K562 (cell line): ENCODE data around the gene CCDC186. TPM values are rescaled to one million over a fixed set of nuclear protein-coding genes. Genes with fewer than 3 reads are reported as not detected.

ENCODE experiments used
- ATAC-seq: fragments of 200-7000 bp; cut with Tn5 transposase; 3 replicates; pipeline ENCODE4 v1.9.1; 2020; ENCODE audit warnings: moderate library complexity
- BruUV-seq: library from RNA; stranded (reverse); fragments of 400-500 nt; replicated peaks from 2 replicates; lab custom pipeline; 2021; lab: Mats Ljungman, UMichigan
- CTCF ChIA-PET: fragments of 300-600 bp; formaldehyde crosslinking; extraction: SDS; loops from one replicate; lab custom pipeline; 2021; ENCODE audit warnings: low intra/inter-chr PET ratio; lab: Yijun Ruan, JAX
- POLR2A ChIA-PET: fragments of 300-600, 350-650 bp; sonication (Branson Sonifier 250); formaldehyde crosslinking; extraction: SDS; loops from one replicate; lab custom pipeline; 2021; ENCODE audit warnings: antibody characterized with exemption, inconsistent platforms; lab: Yijun Ruan, JAX
- DNase-seq, 4 experiments: peaks; one replicate each; pipeline versions ENCODE4 v3.0.0 to v3.0.0-alpha.2; 2011 to 2018; ENCODE audit warnings: low spot score in 3 of 4, mixed read lengths in 3 of 4; ENCODE audit errors: extremely low read depth in 1 of 4
- FAIRE-seq: peaks from 2 replicates; lab custom pipeline; 2011; peaks lifted over from hg19 to GRCh38; lab: Jason Lieb, UNC
- H2AFZ ChIP-seq: 2 replicates; pipeline ENCODE4 v1.6.0; 2011; ENCODE audit warnings: low read depth, low read length, control low read depth, inconsistent platforms
- H3K27ac ChIP-seq: fragments of 200-600 bp; 3 replicates; pipeline ENCODE4 v1.8.0; 2011; ENCODE audit warnings: low read depth, mild to moderate bottlenecking, control low read depth, inconsistent platforms, low read length, moderate library complexity, mixed read lengths; ENCODE audit errors: extremely low read depth
- H3K27me3 ChIP-seq, 2 experiments: fragments of 300-600 bp in 1 of 2; 2 replicates in 1 of 2; 3 replicates in 1 of 2; pipeline versions ENCODE4 v1.6.0 to v1.8.0; 2011; ENCODE audit warnings: inconsistent platforms in 2 of 2, low read length in 2 of 2, mild to moderate bottlenecking in 1 of 2, mixed read lengths in 1 of 2, moderate library complexity in 1 of 2; ENCODE audit not compliant: control insufficient read depth in 2 of 2, insufficient read depth in 2 of 2
- H3K36me3 ChIP-seq: fragments of 300-600 bp; 3 replicates; pipeline ENCODE4 v1.8.0; 2011; ENCODE audit warnings: mild to moderate bottlenecking, low read length, inconsistent platforms; ENCODE audit not compliant: control insufficient read depth, insufficient read depth
- H3K4me1 ChIP-seq, 2 experiments: fragments of 200-600 bp in 1 of 2; replicated peaks in 1 of 2; 2 replicates in 1 of 2; 3 replicates in 1 of 2; pipeline versions ENCODE4 v1.5.1 to v1.8.0; 2011; ENCODE audit warnings: inconsistent platforms in 2 of 2, low read length in 2 of 2, mild to moderate bottlenecking in 1 of 2, mixed read lengths in 1 of 2, moderate library complexity in 1 of 2; ENCODE audit not compliant: control insufficient read depth in 2 of 2, insufficient read depth in 2 of 2
- H3K4me2 ChIP-seq: 2 replicates; pipeline ENCODE4 v1.6.1; 2011; ENCODE audit warnings: low read length, control low read depth, inconsistent platforms, mixed read lengths; ENCODE audit not compliant: insufficient read depth
- H3K4me3 ChIP-seq: fragments of 200-600 bp; sonication (generic), shearing (Covaris generic); 2 replicates; pipeline ENCODE4 v1.5.1; 2016; ENCODE audit warnings: control low read depth, inconsistent platforms
- H3K79me2 ChIP-seq: fragments of 200-600 bp; 3 replicates; pipeline ENCODE4 v1.8.0; 2011; ENCODE audit warnings: low read length, inconsistent platforms; ENCODE audit not compliant: control insufficient read depth, insufficient read depth
- H3K9ac ChIP-seq, 2 experiments: 2 replicates each; pipeline versions ENCODE4 v1.6.0 to v1.6.1; 2011; ENCODE audit warnings: low read depth in 2 of 2, low read length in 2 of 2, control low read depth in 1 of 2, inconsistent platforms in 1 of 2, mild to moderate bottlenecking in 1 of 2, mixed read lengths in 1 of 2; ENCODE audit not compliant: insufficient read depth in 1 of 2
- H3K9me1 ChIP-seq: one replicate; pipeline ENCODE4 v1.6.0; 2011; ENCODE audit warnings: inconsistent platforms, mild to moderate bottlenecking, low read length, moderate library complexity; ENCODE audit not compliant: control insufficient read depth, insufficient read depth
- H3K9me3 ChIP-seq: replicated peaks from 2 replicates; pipeline ENCODE4 v1.5.1; 2011; ENCODE audit warnings: low read depth, low read length, inconsistent platforms; ENCODE audit not compliant: control insufficient read depth, insufficient read depth
- H4K20me1 ChIP-seq: replicated peaks from 2 replicates; pipeline ENCODE4 v1.6.1; 2011; ENCODE audit warnings: low read length, inconsistent platforms, mixed read lengths; ENCODE audit not compliant: control insufficient read depth, insufficient read depth
- CBX1 ChIP-seq: sonication (generic); IDR thresholded peaks from 2 replicates; pipeline ENCODE4 v1.6.1; 2016; ENCODE audit warnings: antibody characterized with exemption, low read depth, mild to moderate bottlenecking
- GATAD2A ChIP-seq: fragments of 450-650 bp; IDR thresholded peaks from 2 replicates; pipeline ENCODE4 v1.6.1; 2017
- MCM3 ChIP-seq: fragments of 450-650 bp; IDR thresholded peaks from 2 replicates; pipeline ENCODE4 v1.6.1; 2016
- MIER1 ChIP-seq: fragments of 450-650 bp; IDR thresholded peaks from 2 replicates; pipeline ENCODE4 v1.6.1; 2016; ENCODE audit warnings: antibody characterized with exemption, mild to moderate bottlenecking, low read depth
- RAD21 ChIP-seq, 2 experiments: fragments of 250-450 bp in 1 of 2; fragments of 450-650 bp in 1 of 2; sonication (Bioruptor Pico) in 1 of 2; formaldehyde crosslinking in 1 of 2; IDR thresholded peaks in 1 of 2; conservative IDR thresholded peaks in 1 of 2; 2 replicates each; pipeline versions ENCODE4 v1.4.0 to v1.8.0; 2020 to 2022; ENCODE audit warnings: mild to moderate bottlenecking in 2 of 2, moderate library complexity in 1 of 2
- ZZZ3 ChIP-seq: fragments of 450-650 bp; IDR thresholded peaks from 2 replicates; pipeline ENCODE4 v1.6.1; 2016; ENCODE audit warnings: antibody characterized with exemption, mild to moderate bottlenecking, moderate library complexity
- WGBS: fragments of 100-300 bp; shearing (Covaris generic); methylation state at CpG from one replicate; pipeline ENCODE4 v1.1.6; 2016; ENCODE audit warnings: low coverage, mixed read lengths; ENCODE audit not compliant: insufficient coverage; ENCODE audit errors: missing lambda C conversion rate; 5-methylcytosine and 5-hydroxymethylcytosine counted together
- in situ Hi-C: fragments of 300-500 bp; cut with MboI; formaldehyde crosslinking; loops from 4 replicates; pipeline ENCODE4 v1.15.0; 2018; ENCODE audit warnings: inconsistent platforms, mixed read lengths
- intact Hi-C: fragments of 100-400 bp; cut with micrococcal nuclease; formaldehyde crosslinking; loops from 2 replicates; pipeline ENCODE4 v1.14.2; 2022
- polyA plus RNA-seq, 8 experiments: library from polyadenylated mRNA; depleted of rRNA in 4 of 8; stranded (reverse) in 5 of 8; unstranded in 3 of 8; fragments of >200 nt; fragmentation: Nextera tagmentation in 2 of 8; fragmentation: Illumina TruSeq in 1 of 8; extraction: Ambion mirVana in 2 of 8; extraction: Trizol in 1 of 8; gene quantifications; 2 replicates each; pipeline versions ENCODE4 v1.2.1 to v1.2.3, GENCODE V29; 2011 to 2014; ENCODE audit warnings: inconsistent platforms in 1 of 8, missing spikeins in 1 of 8
- total RNA-seq, 7 experiments: library from RNA; depleted of rRNA in 6 of 7; stranded (reverse); fragments of >200 nt in 6 of 7; fragmentation: Illumina TruSeq in 2 of 7; extraction: Trizol in 2 of 7; gene quantifications; 2 replicates each; pipeline versions ENCODE4 v1.2.1 to v1.2.3, GENCODE V29; 2011 to 2021; ENCODE audit warnings: low replicate concordance in 1 of 7
- TF ChIP-seq, protein P1 (sequence below), 3 experiments: IDR thresholded peaks in 2 of 3; conservative IDR thresholded peaks in 1 of 3; 2 replicates each; pipeline ENCODE4 v1.5.1; 2011 to 2012; ENCODE audit warnings: low read length in 3 of 3, mild to moderate bottlenecking in 3 of 3, control low read depth in 2 of 3, improper control_type of control experiment in 1 of 3, inconsistent platforms in 1 of 3, low read depth in 1 of 3, mixed read lengths in 1 of 3, moderate library complexity in 1 of 3; ENCODE audit not compliant: insufficient read depth in 2 of 3

CCDC186 gene
- total and polyA plus RNA-seq, 9 of the 15 experiments (the other 6 are each of a cell fraction or from before 2014, with no cell fraction given): 2.0 to 7.5 (median 4.7) TPM

DNA sequence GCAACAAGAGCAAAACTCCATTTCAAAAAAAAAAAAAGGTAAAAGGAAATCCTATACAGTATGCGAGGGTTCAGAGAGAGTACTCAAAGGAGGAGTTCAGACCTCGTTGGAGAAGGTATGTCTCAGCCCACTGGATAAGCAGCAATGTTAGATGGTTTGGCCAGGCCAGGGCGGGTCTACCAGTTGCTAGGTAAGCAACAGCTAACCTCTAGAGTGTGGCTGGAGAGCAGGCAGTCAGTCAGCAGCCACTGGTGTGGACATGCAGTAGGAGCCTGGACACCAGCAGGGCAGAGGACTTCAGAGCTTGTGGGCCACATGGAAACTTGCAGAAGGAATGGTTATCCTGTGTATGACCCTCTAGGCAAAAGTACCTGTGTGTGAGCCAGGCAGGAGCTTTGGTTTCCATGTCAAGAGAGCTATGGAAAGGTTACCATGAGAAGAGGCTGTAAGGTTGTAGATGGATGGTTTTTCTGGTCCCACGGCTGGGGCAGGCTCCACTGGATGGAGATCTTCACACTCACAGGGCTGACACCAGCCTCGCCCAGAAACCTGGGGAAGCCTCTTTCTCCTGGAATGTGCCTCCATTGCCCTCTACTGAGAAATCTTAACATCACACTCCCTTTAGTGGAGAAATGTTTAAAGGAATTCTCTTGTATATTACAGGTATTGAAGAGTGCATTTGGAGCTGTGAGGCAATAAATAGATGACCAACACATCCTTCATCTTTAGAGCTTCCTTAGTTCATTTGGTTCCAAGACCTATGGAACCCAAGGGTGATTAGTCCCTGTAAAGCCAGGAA is 63.6 kb downstream of the CCDC186 start:
- DNase-seq: no peak
- in situ Hi-C loops: no loop called here
- no TSS peak for BruUV-seq
- no peak for FAIRE-seq
- POLR2A ChIA-PET: no interaction called here
- H2AFZ ChIP-seq: no peak overlapping the region
- H3K4me3 ChIP-seq: no peak overlapping the region
- peak; percentile 42; the same call in 2 of the 3 replicates for ATAC-seq
- WGBS: 0% methylated on average over 3 of the region's 5 CpGs
- CTCF ChIA-PET: no interaction called here
- H3K36me3 ChIP-seq: no peaks in the 10 kb centered on the region
- H4K20me1 ChIP-seq: no peaks in the 10 kb centered on the region
- H3K79me2 ChIP-seq: no peaks in the 10 kb centered on the region
- H3K9me1 ChIP-seq: no peaks in the 10 kb centered on the region
- H3K27ac ChIP-seq: no peak overlapping the region
- H3K4me1 ChIP-seq: no peaks in the 10 kb centered on the region
- H3K27me3 ChIP-seq: peaks cover 5 to 6% of the 10 kb centered on the region in 2 experiments
- TF ChIP-seq ZZZ3 (no peak), MIER1 (no peak), RAD21 (CRISPR knock-in tag; conservative IDR thresholded peaks at IDR 0.05 in 1 of 2, IDR thresholded peaks at IDR 0.05 in 1 of 2) (peak; percentile 26 to 56; a peak in 3 of 4 replicates), MCM3 (no peak), CBX1 (no peak), GATAD2A (no peak)
- TF ChIP-seq, protein P1, sequence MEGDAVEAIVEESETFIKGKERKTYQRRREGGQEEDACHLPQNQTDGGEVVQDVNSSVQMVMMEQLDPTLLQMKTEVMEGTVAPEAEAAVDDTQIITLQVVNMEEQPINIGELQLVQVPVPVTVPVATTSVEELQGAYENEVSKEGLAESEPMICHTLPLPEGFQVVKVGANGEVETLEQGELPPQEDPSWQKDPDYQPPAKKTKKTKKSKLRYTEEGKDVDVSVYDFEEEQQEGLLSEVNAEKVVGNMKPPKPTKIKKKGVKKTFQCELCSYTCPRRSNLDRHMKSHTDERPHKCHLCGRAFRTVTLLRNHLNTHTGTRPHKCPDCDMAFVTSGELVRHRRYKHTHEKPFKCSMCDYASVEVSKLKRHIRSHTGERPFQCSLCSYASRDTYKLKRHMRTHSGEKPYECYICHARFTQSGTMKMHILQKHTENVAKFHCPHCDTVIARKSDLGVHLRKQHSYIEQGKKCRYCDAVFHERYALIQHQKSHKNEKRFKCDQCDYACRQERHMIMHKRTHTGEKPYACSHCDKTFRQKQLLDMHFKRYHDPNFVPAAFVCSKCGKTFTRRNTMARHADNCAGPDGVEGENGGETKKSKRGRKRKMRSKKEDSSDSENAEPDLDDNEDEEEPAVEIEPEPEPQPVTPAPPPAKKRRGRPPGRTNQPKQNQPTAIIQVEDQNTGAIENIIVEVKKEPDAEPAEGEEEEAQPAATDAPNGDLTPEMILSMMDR (IDR thresholded peaks at IDR 0.05 in 2 of 3, conservative IDR thresholded peaks at IDR 0.05 in 1 of 3; ENCODE audit: insufficient read depth in 2 of 3, low read depth in 1 of 3, low read length in 3 of 3): peak; percentile 10 to 37 (median 17); a peak in 2 of 6 replicates
- intact Hi-C loops: no loop called here
- no peak overlapping the region for H3K9ac ChIP-seq
- H3K4me2 ChIP-seq: no peak overlapping the region
- no peaks in the 10 kb centered on the region for H3K9me3 ChIP-seq
